Cortex of kidney (tissue), 1 donor: ENCODE measurements around the gene ATF1.

Experiments used
- DNase-seq: peaks from one replicate; lab custom pipeline; 2025; lab: John Stamatoyannopoulos, UW

Gene ATF1

DNA sequence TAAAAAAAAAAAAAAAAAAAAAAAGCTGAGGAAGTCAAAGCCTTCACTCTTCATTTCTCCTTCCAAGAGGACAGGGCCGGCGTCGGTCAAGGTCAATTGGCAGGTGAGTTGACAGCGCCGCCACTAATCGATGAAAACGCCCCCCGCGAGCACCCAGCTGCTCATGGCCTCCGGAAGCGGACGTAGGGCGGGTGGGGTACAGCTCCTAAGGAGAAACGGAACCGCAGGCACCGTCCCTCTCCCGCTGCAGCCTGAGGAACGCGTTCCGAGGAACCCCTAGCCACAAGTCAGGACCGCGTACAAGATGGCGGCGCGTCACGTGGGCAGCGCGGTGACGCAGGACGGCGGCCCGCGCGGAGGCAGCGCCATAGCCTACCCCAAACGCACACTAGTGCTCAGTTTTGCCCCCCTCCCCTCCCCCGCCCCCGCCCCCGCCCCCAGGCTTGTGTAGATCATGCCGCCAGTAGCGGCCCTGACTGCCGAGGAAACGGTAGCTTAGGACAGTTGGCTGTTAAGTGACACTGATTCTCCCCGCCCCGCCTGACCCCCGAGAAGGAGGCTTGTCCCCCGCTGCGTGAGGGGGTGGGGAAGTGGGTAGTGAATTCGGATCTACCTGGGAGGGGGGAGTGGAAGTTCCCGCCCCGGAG lies at the start of gene ATF1:
TSS of gene ATF1 (plus strand) at position 463 of the 647 bp plus-strand sequence. CDS start 16,045 bp downstream, outside the sequence.
- peak; percentile 82 for DNase-seq

- no peak for DNase-seq
Observed at GRCh38 chr12:50715174-50715573, 48.7 kb upstream of the ATF1 start.

DNA sequence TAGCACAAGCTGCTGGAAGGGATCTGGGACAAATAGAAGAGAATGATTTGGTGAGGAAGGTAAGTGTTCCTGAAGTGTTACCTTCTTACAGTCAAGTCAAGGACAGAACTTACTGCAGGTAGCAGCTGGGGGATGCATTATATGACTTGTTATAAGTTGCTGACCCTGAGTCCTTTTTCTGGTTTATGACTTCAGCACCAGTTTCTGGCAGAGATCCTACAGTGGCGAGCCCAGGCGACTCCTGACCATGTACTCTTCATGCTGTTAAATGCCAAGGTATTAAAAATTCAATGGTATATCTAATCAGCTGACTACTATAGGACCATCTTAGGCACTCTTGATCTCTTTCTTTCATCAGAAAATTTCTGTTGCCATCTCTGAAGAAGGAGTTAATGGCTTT lies 45.1 kb upstream of the ATF1 start:
- DNase-seq, result no peak

DNA sequence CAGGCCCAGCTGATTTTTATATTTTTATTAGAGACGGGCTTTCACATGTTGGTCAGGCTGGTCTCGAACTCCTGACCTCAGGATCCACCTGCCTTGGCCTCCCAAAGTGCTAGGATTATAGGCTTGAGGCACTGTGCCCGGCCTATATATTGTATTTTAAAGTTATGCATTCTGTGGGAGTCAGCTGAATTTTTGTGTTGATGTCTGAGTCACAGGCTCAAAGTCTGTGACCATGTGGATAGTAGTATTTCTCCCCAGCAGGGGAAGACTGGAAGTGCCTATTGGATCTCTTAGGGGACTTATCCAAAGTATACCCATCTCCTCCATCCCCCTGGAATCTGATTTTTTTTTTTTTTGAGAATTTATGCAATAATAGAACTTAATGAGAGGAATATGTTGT lies 43.8 kb upstream of the ATF1 start:
- no peak for DNase-seq

- no peak for DNase-seq
Observed at GRCh38 chr12:50720501-50720900, 43.4 kb upstream of the ATF1 start.

DNA sequence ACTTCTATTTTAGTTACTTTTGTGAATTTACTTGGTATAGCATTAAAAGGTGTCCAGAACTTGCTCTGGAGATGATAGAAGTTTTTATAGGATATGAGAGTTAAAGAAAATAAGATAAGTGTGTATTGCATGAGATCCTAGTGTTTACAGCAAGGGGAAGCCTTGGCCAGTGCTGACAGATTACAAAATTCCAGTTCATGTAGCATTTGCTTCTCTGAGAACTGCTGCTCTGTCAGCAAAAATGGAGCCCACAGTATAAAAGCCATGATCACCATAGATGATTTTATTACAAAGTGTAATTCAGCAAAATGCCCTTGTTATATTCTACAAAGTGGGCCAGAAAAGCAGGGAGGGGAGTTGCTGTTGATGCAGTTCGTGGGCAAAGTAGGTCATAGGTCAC lies 40.0 kb upstream of the ATF1 start:
- no peak for DNase-seq

GRCh38 chr12:50725011-50725942 lies 38.6 kb upstream of the ATF1 start:
- no peak for DNase-seq

DNA sequence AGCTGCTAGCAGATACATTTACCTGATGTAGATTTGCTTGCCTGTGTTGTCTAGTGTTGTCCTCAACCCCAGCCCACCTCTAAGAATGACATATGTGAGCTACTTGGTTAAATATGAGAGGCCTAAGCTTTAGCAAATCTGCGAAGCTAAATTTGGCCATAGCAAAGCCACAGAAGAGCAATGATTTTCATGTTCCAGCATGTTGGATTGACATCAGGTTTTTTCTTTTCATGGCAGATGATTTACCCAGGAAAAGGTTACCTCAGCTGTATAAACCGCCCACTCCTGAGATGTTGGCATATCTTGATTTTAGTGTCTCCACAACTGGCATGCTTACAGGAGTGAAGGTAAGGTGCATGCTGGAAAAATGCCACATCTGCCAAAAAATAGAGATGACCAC lies 36.4 kb upstream of the ATF1 start:
- no peak for DNase-seq

DNA sequence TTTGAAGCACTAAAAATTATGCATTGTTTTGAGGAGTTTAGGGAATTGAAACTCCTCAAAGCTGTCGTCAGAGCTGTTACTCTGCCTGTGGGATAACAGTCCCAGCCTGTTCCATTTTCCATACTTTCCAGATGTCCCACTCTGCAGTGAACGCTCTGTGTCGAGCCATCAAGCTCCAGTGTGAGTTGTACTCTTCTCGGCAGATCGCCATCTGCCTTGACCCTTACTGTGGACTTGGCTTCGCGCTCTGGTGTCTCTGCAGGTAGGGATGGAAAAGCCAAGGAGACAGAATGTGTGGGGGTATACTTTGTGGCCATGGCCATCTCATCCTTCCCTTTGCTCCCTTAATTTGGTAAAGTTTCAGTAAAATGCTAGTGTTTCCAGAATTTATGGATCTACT lies 35.5 kb upstream of the ATF1 start:
- DNase-seq, result no peak

DNA sequence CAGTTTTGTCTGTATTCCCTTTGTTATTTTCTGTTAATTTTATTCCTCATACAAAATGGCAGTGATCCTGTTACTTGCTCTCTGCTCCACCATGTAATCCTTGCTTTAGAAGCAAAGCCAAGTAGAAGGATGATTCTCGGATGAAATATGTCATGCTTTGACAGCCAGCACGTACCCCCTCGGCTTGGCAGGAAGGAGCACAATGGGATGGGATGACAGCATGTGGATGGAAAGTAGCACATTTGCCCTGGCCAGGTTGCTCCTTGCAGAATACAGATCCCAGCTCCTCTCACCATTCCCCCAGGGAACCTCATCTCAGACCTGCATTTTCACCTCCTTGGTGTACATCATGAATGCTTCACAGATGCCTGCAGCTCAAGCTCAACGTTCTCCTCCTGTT lies 35.1 kb upstream of the ATF1 start:
- no peak for DNase-seq

DNA sequence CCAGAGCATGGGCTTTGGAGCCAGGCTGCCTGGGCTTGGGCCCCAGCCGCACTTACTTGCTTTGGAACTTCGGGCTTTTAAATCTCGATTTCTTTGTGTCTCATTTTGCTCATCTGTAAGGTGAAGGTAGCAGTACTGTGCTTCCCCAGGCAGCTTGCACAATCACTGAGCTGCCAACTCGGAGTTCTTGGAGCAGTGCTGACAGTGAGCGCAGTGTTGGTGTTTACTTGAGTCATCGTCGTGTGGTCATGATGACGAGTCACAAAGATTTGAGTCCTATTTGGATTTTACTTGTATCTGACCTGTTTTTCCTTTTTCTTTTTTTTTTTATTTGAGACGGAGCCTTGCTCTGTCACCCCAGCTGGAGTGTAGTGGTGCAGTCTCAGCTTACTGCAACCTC lies 31.3 kb upstream of the ATF1 start:
- DNase-seq, result no peak

DNA sequence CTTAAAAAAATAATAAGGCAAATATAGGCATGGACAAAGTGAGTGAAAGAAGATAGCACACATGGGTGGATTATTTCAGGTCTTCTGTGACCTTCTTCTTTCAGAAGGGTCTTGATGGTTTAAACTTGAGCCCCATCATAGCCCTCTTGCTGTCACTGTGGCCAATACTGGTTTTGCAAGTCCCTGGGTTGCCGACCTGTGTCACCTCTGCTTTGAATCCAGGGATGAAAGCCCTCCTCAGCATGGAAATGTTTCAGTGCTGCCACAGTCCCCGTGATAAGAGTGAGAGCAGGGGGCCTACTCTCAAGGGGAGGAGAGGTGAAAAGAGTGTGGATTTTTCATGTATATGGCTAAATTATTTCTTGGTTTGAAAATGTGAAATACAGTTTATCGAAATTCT lies 30.2 kb upstream of the ATF1 start:
- DNase-seq, result no peak

DNA sequence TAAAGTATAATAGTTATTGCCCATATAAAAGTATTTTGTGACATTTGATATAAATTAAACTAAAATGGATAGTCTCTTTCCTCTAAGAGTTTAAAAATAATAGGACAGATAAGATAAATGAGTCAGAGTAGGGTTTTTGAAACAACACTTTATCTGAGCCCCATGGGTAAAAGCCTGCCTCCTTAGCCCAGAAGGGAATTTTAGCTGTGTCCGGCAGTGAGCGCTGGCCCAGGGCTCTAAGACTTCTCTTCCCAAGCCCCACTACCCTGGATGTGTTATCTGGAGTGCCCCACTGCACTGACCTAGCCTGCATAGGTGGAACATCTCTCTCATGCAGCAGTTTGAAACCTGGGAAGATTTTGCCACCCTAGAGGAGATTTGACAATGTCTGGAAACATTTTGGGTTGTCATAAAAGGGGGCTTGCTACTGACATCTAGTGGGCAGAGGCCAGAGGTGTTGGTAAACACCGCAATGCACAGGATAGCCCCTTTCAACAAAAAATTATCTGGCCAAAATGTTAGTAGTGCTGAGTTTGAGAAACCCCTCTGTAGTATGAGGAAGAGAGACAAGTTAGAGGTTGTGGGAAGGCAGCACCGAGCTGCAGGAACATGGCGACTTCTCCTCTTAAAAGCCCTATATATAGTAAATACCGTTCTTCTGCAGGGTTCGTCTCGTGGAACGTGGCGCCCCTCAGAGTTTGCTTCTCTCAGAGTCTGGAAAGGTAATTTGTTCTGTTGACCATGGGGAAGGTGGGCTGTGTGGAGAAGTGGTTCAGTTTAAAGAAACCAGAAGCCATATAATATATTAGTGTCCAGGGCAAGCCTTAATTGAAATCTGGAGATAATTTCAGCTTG lies 29.3 kb upstream of the ATF1 start:
- DNase-seq, result no peak

DNA sequence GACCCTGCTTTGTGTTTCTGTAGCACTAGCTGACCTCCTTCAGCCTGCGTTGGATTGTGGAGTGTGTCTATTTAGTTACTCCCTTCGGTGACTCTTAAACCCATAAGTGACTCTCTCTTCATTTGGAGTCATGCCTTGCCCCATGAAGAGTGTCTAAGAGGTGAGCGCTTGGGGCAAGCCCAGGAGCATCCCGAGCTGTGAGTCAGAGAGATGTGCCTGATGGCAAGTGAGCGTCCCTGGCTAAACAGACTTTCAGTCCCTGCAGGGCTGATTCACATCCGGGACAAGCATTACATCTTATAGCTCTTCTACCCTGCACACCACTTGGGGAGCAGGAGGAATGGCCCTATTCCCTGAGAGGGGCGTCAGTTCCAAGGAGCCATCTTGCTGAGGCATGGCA lies 24.3 kb upstream of the ATF1 start:
- no peak for DNase-seq

DNA sequence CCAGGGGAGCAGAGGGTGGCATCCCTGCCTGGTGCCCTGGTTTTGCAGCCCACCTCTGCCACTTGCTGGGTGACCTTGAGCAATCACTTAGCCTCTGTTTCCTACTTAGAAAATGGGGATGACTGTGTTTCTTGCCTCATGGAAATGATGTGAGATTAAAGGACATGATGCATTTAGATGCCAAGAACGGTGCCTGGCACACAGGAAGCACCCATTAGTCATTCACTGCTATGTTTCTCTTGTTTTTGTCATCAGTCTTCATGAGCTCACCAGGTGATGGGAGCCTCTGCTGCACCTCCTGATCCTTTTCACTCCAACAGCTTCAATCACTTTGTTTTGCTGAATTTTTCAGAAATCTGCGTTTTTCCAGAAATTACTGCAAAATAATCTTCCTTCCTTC lies 23.6 kb upstream of the ATF1 start:
- no peak for DNase-seq

DNA sequence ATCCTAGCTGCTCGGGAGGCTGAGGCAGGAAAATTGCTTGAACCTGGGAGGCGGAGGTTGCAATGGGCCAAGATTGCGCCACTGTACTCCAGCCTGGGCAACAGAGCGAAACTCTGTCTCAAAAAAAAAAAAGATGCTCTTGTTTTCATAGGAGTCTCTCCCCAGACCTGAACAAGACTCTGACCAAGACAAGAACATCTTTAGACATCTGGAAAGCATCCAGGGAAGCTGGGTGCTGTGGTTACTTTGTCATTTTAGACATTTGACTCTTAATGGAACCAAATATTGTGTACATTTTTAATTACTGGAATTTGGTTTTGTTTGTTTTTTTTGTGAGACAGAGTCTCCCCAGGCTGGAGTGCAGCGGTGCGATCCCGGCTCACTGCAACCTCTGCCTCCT lies 21.1 kb upstream of the ATF1 start:
- no peak for DNase-seq

DNA sequence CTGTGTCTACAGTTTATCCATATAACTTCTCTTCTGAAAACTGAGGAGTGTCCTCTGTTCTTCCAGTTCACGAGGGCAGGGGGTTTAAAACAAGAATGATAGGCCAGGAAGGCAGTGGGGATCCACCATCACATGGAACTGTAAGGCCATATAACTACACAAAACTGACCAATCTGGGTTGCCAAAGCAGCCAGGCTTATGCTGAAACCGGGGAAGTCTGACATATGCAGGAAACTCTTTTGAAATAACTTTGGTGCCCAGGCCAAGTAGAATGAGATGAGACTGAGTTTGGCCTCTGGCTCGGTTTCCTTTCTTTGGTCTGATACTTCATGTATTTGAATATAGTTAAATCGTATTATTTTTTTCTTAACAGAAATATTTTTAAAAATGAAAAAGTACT lies 18.0 kb upstream of the ATF1 start:
- no peak for DNase-seq

DNA sequence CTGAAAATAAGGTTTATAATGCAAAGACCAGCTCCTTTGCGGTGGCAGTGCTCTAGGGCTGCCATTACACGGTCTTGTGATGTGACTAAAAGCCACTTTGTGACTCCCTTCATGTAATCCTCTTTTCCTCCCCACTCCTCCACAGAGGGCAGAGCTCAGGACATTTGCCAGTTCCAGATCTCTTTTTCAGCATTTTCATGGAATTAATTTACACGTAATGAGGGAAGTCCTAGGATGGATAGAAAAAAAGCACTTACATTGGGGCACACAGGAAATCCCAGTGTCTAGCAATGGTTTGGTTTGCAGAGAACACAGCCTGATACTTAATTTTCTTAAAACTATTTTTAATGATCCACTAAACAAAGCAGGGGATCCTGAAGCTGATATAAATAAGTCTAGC lies 17.5 kb upstream of the ATF1 start:
- DNase-seq, result no peak

GRCh38 chr12:50747817-50748216 lies 16.1 kb upstream of the ATF1 start:
- DNase-seq, result no peak

- no peak for DNase-seq
Observed at GRCh38 chr12:50749459-50749882, 14.4 kb upstream of the ATF1 start.

GRCh38 chr12:50750366-50750765 lies 13.5 kb upstream of the ATF1 start:
- no peak for DNase-seq

DNA sequence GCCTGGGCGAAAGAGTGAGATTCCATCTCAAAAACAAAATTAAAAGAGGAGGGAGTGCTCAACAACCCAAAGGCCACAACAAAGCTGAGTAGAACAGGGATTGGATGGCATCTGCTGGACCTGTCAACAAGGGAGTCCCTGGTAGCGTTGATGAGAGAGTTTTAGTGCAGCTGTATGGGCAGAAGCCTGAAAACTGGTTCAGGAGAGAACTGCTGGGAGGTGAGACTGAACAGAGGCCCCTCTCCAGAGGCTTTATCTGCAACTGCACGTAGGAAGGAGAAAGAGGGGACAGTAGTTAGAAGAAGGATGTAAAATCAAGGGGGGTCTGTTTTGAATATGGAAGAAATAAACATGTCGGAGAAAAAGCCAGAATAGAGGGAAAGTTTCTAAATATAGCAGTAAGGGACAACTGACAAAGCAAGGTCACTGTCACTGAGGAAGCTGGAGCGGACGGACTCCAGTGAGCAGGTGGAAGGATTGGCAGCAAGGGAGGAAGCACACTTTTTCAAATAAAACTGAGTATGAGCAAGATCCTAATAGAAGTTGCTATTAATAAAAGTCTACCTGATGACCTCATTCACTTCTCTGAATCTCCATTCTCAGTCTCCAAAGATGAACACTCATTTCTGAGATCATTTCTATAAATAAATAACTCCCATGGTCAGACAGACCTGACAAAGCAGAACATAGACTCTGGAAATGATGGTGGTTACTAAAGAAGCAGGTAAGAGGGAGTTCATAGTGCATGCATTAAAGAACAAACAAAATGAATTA lies 11.8 kb upstream of the ATF1 start:
- no peak for DNase-seq
